ENCODE results near the gene GAB2.

GAB2 gene

DNA sequence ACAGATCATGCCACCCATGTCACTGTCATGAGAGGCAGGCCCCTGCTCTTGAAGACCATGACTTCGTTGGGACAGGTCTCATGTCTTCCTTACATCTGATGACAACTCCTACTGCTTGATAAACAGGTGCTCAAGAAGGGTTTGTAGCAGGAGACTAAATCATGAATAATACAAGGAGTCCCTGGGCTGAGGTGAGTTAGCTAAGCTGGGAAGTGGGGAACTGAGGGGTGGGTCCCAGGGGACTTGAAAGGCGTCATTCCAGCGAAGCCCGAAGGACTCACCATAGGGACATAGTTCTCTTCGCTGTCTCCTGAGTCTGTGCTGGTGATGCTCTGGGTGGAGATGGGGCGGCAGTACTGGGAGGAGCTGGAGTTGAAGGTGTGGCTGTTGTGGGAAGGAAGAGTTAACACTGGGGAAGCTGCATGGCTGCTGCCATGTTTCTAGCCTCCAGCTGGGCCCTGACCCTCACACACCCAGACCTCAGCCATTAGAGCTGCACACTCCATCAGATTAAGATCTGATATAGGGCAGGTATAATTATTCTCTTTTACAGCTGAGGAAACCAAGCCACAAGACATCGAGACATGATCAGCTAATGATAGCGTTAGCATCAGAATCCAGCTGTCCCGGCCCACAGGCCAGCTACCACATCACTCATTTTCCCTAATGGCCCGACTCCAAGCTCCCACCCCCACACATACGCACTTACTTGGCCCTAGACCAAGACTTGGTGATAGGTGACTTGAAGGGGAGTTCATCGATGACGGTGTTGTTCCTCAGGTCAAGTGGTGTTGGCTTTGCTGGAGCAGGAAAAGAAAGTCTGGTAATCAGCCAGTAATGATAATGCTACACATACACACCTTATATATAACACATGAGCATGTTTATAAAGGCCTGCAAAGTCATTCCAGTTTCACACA, 196.0 kb downstream of the GAB2 start:
- peaks cover 100% of the 10 kb centered on the region for H3K36me3 ChIP-seq
- no peaks in the 10 kb centered on the region for H3K27me3 ChIP-seq
- TF ChIP-seq, protein P1, sequence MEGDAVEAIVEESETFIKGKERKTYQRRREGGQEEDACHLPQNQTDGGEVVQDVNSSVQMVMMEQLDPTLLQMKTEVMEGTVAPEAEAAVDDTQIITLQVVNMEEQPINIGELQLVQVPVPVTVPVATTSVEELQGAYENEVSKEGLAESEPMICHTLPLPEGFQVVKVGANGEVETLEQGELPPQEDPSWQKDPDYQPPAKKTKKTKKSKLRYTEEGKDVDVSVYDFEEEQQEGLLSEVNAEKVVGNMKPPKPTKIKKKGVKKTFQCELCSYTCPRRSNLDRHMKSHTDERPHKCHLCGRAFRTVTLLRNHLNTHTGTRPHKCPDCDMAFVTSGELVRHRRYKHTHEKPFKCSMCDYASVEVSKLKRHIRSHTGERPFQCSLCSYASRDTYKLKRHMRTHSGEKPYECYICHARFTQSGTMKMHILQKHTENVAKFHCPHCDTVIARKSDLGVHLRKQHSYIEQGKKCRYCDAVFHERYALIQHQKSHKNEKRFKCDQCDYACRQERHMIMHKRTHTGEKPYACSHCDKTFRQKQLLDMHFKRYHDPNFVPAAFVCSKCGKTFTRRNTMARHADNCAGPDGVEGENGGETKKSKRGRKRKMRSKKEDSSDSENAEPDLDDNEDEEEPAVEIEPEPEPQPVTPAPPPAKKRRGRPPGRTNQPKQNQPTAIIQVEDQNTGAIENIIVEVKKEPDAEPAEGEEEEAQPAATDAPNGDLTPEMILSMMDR (IDR thresholded peaks at IDR 0.05) = no peak

DNA sequence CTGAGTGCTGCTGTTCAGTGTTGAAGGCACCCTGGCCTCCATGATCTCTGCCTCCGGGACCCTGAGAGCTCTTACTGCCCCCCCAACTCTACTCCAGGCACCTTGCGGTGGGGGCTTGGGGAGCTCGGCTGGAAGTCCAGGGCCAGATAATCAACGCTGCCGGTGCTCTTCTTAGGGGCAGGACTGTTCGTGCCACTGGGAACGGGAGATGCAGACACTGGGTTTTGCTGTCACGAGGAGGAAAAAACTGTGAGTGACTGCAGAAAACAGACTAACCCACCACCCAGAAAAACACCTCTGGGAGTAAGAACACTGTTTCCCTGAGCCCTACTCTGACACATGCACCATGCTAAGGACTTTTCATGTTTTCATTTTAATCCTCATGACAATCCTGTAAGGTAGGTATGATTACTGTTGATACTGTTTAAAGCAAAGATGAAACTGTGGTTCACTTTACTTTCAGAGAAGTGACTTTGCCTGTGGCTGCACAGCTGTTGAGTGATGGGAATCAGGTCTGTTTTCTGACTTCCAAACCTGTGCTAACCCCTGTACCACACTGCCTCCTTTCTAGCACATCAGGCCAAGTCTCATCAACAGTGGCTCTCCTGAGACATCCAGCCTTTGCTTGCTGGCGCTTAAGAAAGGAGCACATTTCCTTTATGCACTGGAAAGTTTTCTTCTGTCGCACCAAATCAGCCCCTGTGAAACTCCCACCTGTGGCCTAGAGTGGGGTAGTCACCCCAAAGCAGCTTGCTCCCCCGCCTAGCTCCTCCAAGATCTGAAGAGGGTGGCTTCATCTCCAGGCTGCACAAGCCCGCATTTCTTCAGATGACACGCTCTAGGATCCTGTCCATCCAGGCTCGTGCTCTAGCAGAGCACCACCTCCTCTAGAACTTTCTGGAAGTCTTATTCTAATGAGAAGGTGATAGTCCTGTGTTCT, 197.1 kb downstream of the GAB2 start:
- H3K27ac ChIP-seq = no peak overlapping the region
- H3K27me3 ChIP-seq = no peaks in the 10 kb centered on the region
- peaks cover 3% of the 10 kb centered on the region for H3K9me3 ChIP-seq
- H3K4me1 ChIP-seq (ENCODE audit: control insufficient read depth in 1 of 2, insufficient read depth in 1 of 2, low read depth in 1 of 2, low read length in 1 of 2) = no peaks in the 10 kb centered on the region
- H3K4me3 ChIP-seq (ENCODE audit: low read depth in 1 of 2, low read length in 1 of 2) = no peak overlapping the region
- TF ChIP-seq, protein P1 (IDR thresholded peaks at IDR 0.05) = no peak
- H3K36me3 ChIP-seq = peaks cover 100% of the 10 kb centered on the region

More for the DNA sequence above, 196.0 kb downstream of the GAB2 start:
- Histone ChIP-seq H3K4me1 (ENCODE audit: control insufficient read depth in 1 of 2, insufficient read depth in 1 of 2, low read depth in 1 of 2, low read length in 1 of 2) (no peaks in the 10 kb centered on the region), H3K4me3 (ENCODE audit: low read depth in 1 of 2, low read length in 1 of 2) (no peak overlapping the region), H3K9me3 (peaks cover 3% of the 10 kb centered on the region), H3K27ac (no peak overlapping the region)

DNA sequence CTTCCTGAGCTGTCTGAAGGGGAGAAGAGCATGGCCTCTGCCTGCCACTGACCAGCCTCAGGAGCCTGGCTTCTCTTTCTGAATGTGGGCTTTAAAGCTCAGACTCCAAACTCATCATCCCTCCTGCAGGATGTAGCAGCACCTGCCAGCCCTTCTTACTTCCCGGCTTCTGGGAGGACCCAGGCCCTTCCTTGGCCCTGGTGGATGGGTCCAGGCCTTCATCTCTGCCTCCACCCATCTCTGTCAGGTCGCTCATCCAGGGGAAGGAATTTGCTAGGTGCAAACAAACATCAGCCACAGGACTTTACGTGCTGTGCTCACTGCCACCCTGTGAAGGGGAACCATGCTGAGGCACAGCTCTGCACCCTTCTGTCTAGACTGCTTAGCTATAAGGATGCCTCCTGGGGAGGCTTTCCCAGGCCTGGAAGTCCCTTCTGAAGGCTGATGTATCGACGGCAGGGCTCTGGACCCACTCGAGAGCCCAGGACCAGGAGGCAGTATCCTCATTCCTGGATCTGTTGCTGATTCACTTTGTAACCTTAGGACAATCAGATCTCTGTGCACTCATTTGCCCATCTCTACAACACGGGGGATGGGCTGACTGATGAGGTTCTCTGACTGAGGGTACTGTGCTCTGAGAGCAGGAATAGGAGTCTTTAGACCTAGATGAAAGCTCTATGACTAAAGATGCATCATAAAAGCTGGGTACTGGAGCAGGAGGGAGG, 198.0 kb downstream of the GAB2 start:
- no peaks in the 10 kb centered on the region for H3K4me1 ChIP-seq (ENCODE audit: control insufficient read depth in 1 of 2, insufficient read depth in 1 of 2, low read depth in 1 of 2, low read length in 1 of 2)
- no peaks in the 10 kb centered on the region for H3K27me3 ChIP-seq
- peaks cover 100% of the 10 kb centered on the region for H3K36me3 ChIP-seq
- H3K27ac ChIP-seq = no peak overlapping the region
- peaks cover 3% of the 10 kb centered on the region for H3K9me3 ChIP-seq
- TF ChIP-seq, protein P1 (IDR thresholded peaks at IDR 0.05) = no peak
- no peak overlapping the region for H3K4me3 ChIP-seq (ENCODE audit: low read depth in 1 of 2, low read length in 1 of 2)

DNA sequence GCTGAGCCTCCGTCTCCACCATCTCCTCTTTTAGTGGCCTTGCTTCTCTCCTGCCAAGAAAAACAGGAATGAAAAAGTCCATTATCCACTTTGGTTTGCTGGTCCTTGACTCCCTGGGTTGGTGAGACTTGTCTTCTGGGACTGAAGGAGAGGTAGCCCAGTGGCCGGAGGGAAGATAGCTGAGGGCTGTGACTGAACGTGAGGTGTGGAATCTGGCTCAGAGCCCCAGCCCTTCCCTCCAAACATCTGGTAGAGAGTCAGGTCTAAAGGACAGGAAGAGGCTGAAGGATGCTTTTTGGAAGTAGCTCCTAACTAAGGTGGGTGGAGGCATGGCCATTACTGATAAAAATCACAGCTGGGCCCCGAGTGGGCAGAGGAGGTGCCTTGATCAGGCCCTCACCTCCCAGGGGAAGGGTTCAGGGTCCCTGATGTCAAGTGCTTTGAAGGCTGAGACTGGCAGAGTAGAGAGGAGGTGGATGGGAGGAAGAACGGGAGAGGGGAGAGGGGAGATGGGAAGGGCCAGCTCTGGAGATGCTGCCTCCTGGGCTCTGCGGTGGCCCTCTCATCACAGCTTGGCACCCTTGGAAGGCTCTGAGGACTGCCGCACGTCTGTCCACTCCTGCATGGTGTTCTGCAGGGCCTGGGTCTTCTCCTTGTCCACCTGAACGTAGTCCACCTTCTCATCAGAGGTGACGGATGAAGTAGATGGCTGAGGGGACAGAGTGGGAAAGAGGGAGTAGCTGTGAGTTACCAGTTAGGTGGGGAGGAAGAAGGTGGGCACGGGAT, 198.7 kb downstream of the GAB2 start:
- Histone ChIP-seq H3K4me1 (ENCODE audit: control insufficient read depth in 1 of 2, insufficient read depth in 1 of 2, low read depth in 1 of 2, low read length in 1 of 2) (no peaks in the 10 kb centered on the region), H3K27ac (no peak overlapping the region), H3K36me3 (peaks cover 99% of the 10 kb centered on the region), H3K9me3 (no peaks in the 10 kb centered on the region), H3K27me3 (no peaks in the 10 kb centered on the region), H3K4me3 (ENCODE audit: low read depth in 1 of 2, low read length in 1 of 2) (no peak overlapping the region)
- TF ChIP-seq, protein P1 (IDR thresholded peaks at IDR 0.05) = no peak

Data from neutrophil (primary cell).